Raji (cell line): ENCODE measurements around the gene LRRC47.

ENCODE experiments used
- POLR2A ChIP-seq: IDR thresholded peaks from 2 replicates; pipeline ENCODE4 v1.6.1; 2011; ENCODE audit warnings: low read depth, low read length, control low read depth; ENCODE audit not compliant: insufficient read depth

The LRRC47 gene

DNA sequence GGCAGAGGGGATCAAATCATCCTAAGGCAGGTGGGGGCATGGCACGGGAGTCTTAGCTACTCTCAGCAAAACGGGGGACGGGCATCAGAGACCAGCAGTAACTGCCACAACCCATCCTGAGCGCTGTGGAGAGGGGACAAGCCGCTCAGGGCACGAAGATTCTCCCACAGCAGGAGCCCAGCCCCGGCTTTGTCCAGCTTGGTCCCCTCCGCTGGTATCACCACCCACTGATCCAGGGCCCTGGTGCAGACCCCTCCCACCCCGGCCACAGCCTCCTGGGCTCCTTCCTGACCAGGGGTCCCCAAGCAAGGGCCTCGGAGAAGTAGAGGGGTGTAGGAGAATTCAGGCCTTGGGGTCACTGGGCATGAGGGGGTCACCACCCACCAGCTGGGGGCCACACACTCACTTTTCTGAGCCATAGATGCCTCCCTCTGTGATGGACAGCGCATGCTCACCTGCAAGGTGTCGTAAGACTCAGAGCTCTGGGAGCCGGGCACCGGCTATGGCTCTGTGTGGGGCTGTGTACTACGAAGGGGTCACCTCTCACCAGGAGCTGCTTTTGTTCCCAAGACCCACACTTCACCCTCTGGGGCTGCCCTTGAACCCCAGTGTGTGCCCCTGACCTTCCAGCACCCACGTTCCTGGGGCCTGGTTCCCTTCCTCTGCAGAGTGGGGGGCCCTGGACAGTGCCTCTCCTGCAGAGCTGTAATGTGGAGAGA lies 26.1 kb downstream of the LRRC47 start:
- no peak for TF ChIP-seq POLR2A

GRCh38 chr1:3768811-3769390 lies 27.4 kb downstream of the LRRC47 start:
- no peak for TF ChIP-seq POLR2A

DNA sequence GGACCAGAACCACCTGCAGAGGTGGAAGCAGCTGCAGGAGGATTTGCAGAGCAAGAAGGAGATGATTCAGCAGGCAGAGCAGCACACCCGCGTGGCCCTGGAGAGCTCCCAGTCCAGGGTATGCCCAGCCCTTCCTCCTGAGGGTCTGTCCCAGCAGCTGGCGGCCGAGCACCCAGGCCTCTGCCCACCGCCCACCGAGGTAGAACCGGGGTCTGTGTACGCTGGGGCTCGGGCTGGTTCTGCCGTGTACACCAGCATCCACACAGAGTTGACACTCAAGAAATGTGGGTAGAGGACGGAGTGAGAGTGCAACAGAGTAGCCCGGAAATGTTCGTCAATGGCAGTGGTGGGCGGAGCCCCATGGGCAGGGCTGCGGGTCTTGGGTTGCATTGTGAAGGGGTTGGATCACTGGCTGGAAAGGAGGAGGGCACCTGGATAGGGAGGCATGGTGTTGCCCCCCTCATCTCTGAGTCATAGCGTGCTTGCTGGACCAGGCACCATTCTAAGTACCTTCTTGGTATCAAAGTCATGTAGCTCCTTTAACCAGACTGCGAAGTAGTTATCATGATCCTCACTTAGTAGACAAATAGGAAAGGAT lies 28.9 kb downstream of the LRRC47 start:
- TF ChIP-seq POLR2A, result no peak

GRCh38 chr1:3763351-3764125 lies 32.8 kb downstream of the LRRC47 start:
- no peak for TF ChIP-seq POLR2A

- no peak for TF ChIP-seq POLR2A
Measured at GRCh38 chr1:3762873-3763228, 33.4 kb downstream of the LRRC47 start.

GRCh38 chr1:3762151-3762872 lies 34.0 kb downstream of the LRRC47 start:
- TF ChIP-seq POLR2A, result no peak

DNA sequence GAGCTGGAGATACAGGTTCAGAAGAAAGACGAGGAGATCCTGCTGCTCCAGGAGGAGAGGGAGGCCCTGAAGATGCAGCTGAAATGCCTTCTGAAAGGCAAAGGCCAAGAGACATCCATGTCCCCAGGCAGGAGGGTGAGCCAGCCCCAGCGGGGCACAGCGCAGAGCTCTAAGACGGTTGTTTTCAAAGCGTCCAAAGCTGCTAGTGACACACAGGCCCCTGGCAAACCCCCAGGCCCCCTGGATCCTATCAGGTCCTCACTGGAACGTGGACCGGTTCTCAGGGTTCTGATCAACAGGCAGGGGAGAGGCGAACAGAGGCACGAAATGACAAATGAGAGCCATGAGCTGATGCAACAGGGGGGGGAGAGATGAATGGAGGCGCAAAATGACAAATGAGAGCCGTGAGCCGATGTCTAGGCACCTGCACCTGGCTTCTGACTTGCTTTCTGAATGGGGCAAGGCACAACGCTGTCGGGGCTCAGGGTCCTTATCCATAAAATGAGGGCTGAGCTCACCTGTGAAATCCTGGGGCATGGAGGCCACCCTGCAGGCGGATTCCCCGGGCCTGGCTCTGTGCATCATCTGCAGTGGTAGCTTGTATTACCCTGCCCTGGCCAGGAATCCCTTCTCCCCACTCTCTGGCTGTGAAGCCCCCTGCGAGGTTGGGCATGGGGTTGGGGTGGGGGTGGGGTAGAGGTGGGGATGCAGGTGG lies 34.8 kb downstream of the LRRC47 start:
- no peak for TF ChIP-seq POLR2A

DNA sequence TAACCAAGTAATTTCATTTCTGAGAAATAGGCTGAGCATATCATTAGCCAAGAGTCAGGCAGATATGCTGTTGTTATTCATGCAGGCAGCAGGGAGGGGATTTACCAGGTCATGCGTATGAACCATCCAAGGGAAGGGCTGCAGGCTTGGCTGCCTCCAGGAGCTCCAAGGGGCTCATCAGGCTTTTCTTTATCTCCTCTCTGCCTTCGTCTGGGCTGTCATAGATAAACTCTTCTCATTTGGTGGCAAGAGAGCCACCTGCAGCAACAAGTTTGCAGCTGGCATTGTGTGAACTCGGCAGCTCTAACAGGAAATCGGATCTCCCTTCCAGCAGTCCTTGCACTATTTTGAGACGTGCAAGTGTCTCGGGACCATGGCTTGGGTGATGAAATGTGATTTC lies 36.5 kb downstream of the LRRC47 start:
- TF ChIP-seq POLR2A, result no peak

DNA sequence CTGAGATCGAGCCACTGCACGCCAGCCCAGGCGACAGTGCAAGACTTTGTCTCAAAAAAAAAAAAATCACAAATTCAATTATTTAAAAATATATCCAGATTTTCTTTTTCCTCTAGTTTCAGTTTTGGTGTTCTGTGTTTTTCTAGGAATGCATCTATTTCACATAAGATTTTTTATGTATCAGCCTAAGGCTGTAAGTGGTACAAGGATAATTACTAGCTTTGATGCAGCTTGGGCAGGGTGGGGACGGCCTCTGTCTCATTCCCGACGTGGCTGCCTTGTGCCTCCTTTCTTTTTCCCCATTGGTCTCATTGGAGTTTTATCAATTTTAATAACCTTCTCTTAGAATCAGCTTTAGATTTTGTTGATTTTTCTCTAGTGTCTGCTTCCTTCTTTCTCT lies 37.1 kb downstream of the LRRC47 start:
- no peak for TF ChIP-seq POLR2A

DNA sequence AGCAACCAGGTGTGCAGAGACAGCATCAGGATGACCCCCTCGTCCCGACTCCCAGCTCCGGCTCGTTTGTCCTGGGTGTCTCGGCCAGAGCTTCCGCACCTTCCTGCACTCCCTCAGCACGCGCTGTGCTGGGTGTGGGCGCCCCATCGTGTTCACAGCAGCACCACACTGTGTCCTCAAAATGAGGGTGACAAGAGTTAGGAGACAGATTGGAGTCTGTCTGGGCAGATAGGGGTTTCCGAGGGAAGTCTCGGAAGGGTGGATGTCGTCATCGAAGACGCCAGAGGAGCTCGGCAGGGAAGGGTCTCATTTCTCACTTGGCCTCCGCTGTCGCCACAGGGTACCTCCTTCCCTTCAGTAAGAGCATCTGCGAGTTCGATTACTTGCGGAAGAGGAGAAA lies 39.9 kb downstream of the LRRC47 start:
- no peak for TF ChIP-seq POLR2A

- no peak for TF ChIP-seq POLR2A
Measured at GRCh38 chr1:3753656-3754454, 42.4 kb downstream of the LRRC47 start.

DNA sequence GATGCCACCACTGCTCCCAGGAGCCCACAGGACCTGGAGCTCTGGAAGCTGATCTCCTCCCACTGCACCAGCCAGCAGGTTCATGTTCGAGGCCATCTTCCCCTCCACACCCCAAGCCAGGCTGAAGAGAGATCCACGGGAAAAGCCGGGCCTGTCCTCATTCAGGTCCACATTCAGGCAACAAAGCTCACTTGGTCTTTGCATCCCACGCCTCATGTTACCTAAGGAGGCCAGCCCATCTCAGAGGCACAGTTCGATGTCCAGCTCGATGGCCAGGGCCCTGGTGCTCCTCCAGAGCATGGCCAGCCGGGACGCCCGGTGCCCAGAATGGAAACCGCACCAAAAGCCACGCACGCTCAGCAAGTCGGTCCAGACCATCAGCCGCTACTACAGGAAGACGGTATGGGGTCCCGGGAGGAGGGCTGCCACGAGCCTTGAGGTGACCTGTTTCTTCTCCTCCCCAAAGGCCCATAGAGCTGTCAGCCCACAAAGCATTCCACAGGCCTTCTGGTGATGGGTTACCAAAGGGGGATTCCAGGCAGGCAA lies 43.8 kb downstream of the LRRC47 start, which contains the start of gene CCDC27:
Gene CCDC27, plus strand, starts transcription at position 51 of the 546 bp plus-strand sequence. Its CDS starts 32 bp downstream, at position 83.
- TF ChIP-seq POLR2A, result no peak

- TF ChIP-seq POLR2A, result no peak
Measured at GRCh38 chr1:3750741-3751140, 45.6 kb downstream of the LRRC47 start.
